Caco-2 (cell line): ENCODE measurements around the gene YES1. TPM values are rescaled to one million over a fixed set of nuclear protein-coding genes. Genes with fewer than 3 reads are reported as not detected.

ENCODE experiments used
- BruUV-seq: library from RNA; stranded (reverse); fragments of 400-500 nt; replicated peaks from 2 replicates; lab custom pipeline; 2021; lab: Mats Ljungman, UMichigan
- CTCF ChIA-PET: fragments of 300-600 bp; sonication (Branson Sonifier 250); formaldehyde crosslinking; loops from one replicate; lab custom pipeline; 2022; ENCODE audit warnings: antibody characterized with exemption; lab: Charles Lee
- POLR2A ChIA-PET: fragments of 300-600 bp; sonication (Branson Sonifier 250); formaldehyde crosslinking; loops from one replicate; lab custom pipeline; 2022; ENCODE audit warnings: antibody characterized with exemption; lab: Charles Lee
- DNase-seq, 2 experiments: peaks; one replicate each; pipeline versions ENCODE4 v3.0.0 to v3.0.0-alpha.2; 2020 to 2022
- H3K27me3 ChIP-seq: replicated peaks from 2 replicates; pipeline ENCODE4 v1.6.0; 2011; ENCODE audit warnings: low read length; ENCODE audit not compliant: control insufficient read depth, insufficient read depth
- H3K36me3 ChIP-seq: 2 replicates; pipeline ENCODE4 v1.5.1; 2011; ENCODE audit warnings: low read length; ENCODE audit not compliant: control insufficient read depth, insufficient read depth
- H3K4me1 ChIP-seq: fragments of 250-450 bp; sonication (Bioruptor Pico); 2 replicates; pipeline ENCODE4 v1.5.1; 2020; ENCODE audit warnings: mild to moderate bottlenecking
- H3K4me3 ChIP-seq: 2 replicates; pipeline ENCODE4 v1.5.1; 2011; ENCODE audit warnings: low read depth, mild to moderate bottlenecking, control low read depth, low read length
- H3K9me3 ChIP-seq: fragments of 250-450 bp; sonication (Bioruptor Pico); 2 replicates; pipeline ENCODE4 v1.5.1; 2020; ENCODE audit warnings: mild to moderate bottlenecking, moderate library complexity
- H3K27ac Mint-ChIP-seq: one replicate; pipeline ENCODE4 v1.8.0; 2022; ENCODE audit warnings: mixed read lengths; ENCODE audit not compliant: unreplicated experiment
- H3K27me3 Mint-ChIP-seq: one replicate; pipeline ENCODE4 v1.8.0; 2022; ENCODE audit warnings: mixed read lengths; ENCODE audit not compliant: insufficient read depth, unreplicated experiment
- H3K36me3 Mint-ChIP-seq: one replicate; pipeline ENCODE4 v1.8.0; 2022; ENCODE audit warnings: mild to moderate bottlenecking, mixed read lengths; ENCODE audit not compliant: insufficient read depth, unreplicated experiment
- H3K4me1 Mint-ChIP-seq: one replicate; pipeline ENCODE4 v1.8.0; 2022; ENCODE audit warnings: low read depth, mixed read lengths; ENCODE audit not compliant: unreplicated experiment
- H3K4me3 Mint-ChIP-seq: one replicate; pipeline ENCODE4 v1.8.0; 2022; ENCODE audit warnings: mild to moderate bottlenecking, moderate library complexity, mixed read lengths; ENCODE audit not compliant: unreplicated experiment
- H3K9me3 Mint-ChIP-seq: one replicate; pipeline ENCODE4 v1.8.0; 2022; ENCODE audit warnings: mixed read lengths; ENCODE audit not compliant: unreplicated experiment
- CTCF ChIP-seq, 2 experiments: fragments of 200-600 bp in 1 of 2; IDR thresholded peaks; 1 replicate in 1 of 2; 2 replicates in 1 of 2; pipeline versions ENCODE4 v1.5.1 to v1.8.0; 2011 to 2022; ENCODE audit warnings: antibody characterized with exemption in 1 of 2, control low read depth in 1 of 2, inconsistent platforms in 1 of 2, low read depth in 1 of 2, low read length in 1 of 2, mild to moderate bottlenecking in 1 of 2, moderate library complexity in 1 of 2; ENCODE audit not compliant: insufficient read depth in 1 of 2, severe bottlenecking in 1 of 2, unreplicated experiment in 1 of 2
- intact Hi-C: fragments of 100-400 bp; cut with micrococcal nuclease; formaldehyde crosslinking; loops from one replicate; pipeline ENCODE4 v1.10.0; 2022; ENCODE audit not compliant: unreplicated experiment
- total RNA-seq: library from RNA; stranded (reverse); gene quantifications from 2 replicates; pipeline ENCODE4 v1.2.3, GENCODE V29; 2022

YES1 gene
- total RNA-seq, 1 experiment from 2014 or later, result 95.0 TPM

DNA sequence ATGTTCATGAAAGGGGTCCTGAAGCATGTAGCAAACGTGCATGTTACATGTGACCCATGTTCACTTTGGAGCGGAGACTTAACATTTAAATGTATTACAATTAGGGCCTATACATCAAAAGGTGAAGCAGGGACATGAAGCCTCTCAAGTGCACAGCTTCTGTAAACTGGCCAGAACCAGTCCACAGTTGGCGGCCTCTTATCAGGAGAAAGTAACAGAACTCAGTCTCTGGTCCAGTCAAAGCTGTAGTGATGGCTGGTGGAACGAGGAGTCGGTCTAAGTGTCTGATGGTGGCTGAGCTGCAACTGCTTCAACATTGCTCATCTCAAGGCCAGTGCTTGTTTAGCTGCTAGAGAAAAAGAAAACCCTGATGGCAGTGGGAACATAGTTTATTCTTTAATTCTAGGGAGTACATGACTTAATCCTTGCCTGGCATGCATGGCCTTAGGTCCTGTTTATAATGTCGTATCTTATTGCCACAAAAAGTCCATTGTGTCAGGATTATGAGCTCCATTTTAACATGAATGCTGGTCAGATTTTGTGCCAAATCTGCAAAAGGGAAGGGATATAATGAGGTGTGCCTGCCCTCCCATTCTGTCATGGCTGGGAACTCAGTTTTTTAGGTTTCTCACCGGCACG is 22.2 kb upstream of the YES1 start:
- intact Hi-C loops, result loop anchor here (10.0 kb wide), 2 partner anchors 179 to 549 kb away; partner anchors contain the start of gene TYMS
- Mint-ChIP-seq H3K4me3 (no peak overlapping the region), H3K4me1 (peaks cover 9% of the 10 kb centered on the region), H3K36me3 (no peaks in the 10 kb centered on the region), H3K27ac (no peak overlapping the region), H3K27me3 (no peaks in the 10 kb centered on the region), H3K9me3 (no peaks in the 10 kb centered on the region)
- H3K36me3 ChIP-seq, result no peaks in the 10 kb centered on the region
- no TSS peak for BruUV-seq
- peaks cover 10% of the 10 kb centered on the region; the same call in 1 of the 2 replicates for H3K4me1 ChIP-seq
- ChIA-PET CTCF (no interaction called here), POLR2A (no interaction called here)
- H3K9me3 ChIP-seq, result no peaks in the 10 kb centered on the region
- no peak for TF ChIP-seq CTCF (IDR thresholded peaks at IDR 0.05; ENCODE audit: insufficient read depth in 1 of 2, low read depth in 1 of 2, low read length in 1 of 2, severe bottlenecking in 1 of 2, unreplicated experiment in 1 of 2)
- no peak for DNase-seq
- no peaks in the 10 kb centered on the region for H3K27me3 ChIP-seq
- no peak overlapping the region for H3K4me3 ChIP-seq

DNA sequence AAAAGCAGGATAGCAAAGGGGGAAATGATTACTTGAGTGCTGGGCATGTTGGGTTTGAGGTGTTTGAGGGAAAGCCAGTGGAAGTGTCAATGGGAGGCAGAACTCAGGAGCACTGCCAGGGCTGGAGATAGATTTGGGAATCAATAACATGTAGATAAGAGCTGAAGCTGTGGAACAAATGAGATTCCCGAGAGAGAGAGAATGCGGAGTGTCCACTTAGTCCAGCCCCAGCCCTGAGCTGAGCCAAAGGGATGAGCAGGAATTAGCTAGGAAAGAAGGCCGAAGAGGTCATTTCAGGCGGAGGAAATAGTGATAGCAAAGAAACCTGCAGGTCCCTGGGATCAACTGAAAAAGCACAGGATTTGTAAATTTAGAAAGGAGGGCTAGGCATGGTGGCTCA is 21.2 kb upstream of the YES1 start:
- no peak overlapping the region for H3K4me3 ChIP-seq
- no peaks in the 10 kb centered on the region for H3K36me3 ChIP-seq
- H3K9me3 Mint-ChIP-seq, result no peaks in the 10 kb centered on the region
- POLR2A ChIA-PET, result no interaction called here
- H3K27me3 ChIP-seq, result no peaks in the 10 kb centered on the region
- H3K27ac Mint-ChIP-seq, result no peak overlapping the region
- no peaks in the 10 kb centered on the region for H3K36me3 Mint-ChIP-seq
- no peak for DNase-seq
- H3K4me1 Mint-ChIP-seq, result peaks cover 9% of the 10 kb centered on the region
- CTCF ChIA-PET, result no interaction called here
- TF ChIP-seq CTCF (IDR thresholded peaks at IDR 0.05; ENCODE audit: insufficient read depth in 1 of 2, low read depth in 1 of 2, low read length in 1 of 2, severe bottlenecking in 1 of 2, unreplicated experiment in 1 of 2), result no peak
- H3K4me3 Mint-ChIP-seq, result no peak overlapping the region
- BruUV-seq, result no TSS peak
- H3K4me1 ChIP-seq, result peaks cover 10% of the 10 kb centered on the region; the same call in 1 of the 2 replicates
- intact Hi-C loops, result loop anchor here (2.0 to 10.0 kb wide), 3 partner anchors 20 to 548 kb away; partner anchors contain the start of genes TYMS and YES1
- no peaks in the 10 kb centered on the region for H3K9me3 ChIP-seq
- H3K27me3 Mint-ChIP-seq, result no peaks in the 10 kb centered on the region

GRCh38 chr18:832085-832681 is 20.1 kb upstream of the YES1 start:
- Histone ChIP-seq H3K36me3 (no peaks in the 10 kb centered on the region), H3K4me3 (peak overlapping the region; percentile 24), H3K27me3 (no peaks in the 10 kb centered on the region), H3K9me3 (no peaks in the 10 kb centered on the region), H3K4me1 (peaks cover 10% of the 10 kb centered on the region; the same call in 1 of the 2 replicates)
- peak; percentile 83 to 89 for DNase-seq
- BruUV-seq, result no TSS peak
- H3K4me1 Mint-ChIP-seq, result peaks cover 9% of the 10 kb centered on the region
- no peak overlapping the region for H3K27ac Mint-ChIP-seq
- peak overlapping the region; percentile 58 for H3K4me3 Mint-ChIP-seq
- no peaks in the 10 kb centered on the region for H3K36me3 Mint-ChIP-seq
- intact Hi-C loops, result loop anchor here (1.0 to 10.0 kb wide), 4 partner anchors 19 to 547 kb away; partner anchors contain the start of genes ENOSF1, TYMS and YES1
- no peaks in the 10 kb centered on the region for H3K9me3 Mint-ChIP-seq
- ChIA-PET CTCF (interaction anchor here (0.7 to 1.5 kb wide), 12 partner anchors 9 to 208 kb away, joined by 3 to 21 read pairs (median 4); partner anchors contain the start of gene ENOSF1), POLR2A (interaction anchor here (0.8 to 0.9 kb wide), 2 partner anchors 16 to 119 kb away, joined by 3 to 6 read pairs; no protein-coding TSS in a partner anchor)
- peak; percentile 28 to 55 for TF ChIP-seq CTCF (IDR thresholded peaks at IDR 0.05; ENCODE audit: insufficient read depth in 1 of 2, low read depth in 1 of 2, low read length in 1 of 2, severe bottlenecking in 1 of 2, unreplicated experiment in 1 of 2)
- no peaks in the 10 kb centered on the region for H3K27me3 Mint-ChIP-seq
